ENCODE results near the gene INTS11.

- TF ChIP-seq CTCF (IDR thresholded peaks at IDR 0.05; ENCODE audit: borderline replicate concordance, extremely low read depth, low read length, poor library complexity, severe bottlenecking) (no peak), EZH2 (IDR thresholded peaks at IDR 0.05; ENCODE audit: borderline replicate concordance, low read depth, low read length, severe bottlenecking) (no peak)
Observed at GRCh38 chr1:1347663-1348419, 23.4 kb upstream of the INTS11 start.
